Fibroblast of mammary gland (primary cell): ENCODE data around the gene APOF.

Experiments
- DNase-seq: peaks from one replicate; pipeline ENCODE4 v3.0.0-alpha.2; 2010; ENCODE audit warnings: low read depth
- H3K4me3 ChIP-seq: 2 replicates; pipeline ENCODE4 v1.5.1; 2011; ENCODE audit warnings: low read depth, mild to moderate bottlenecking, low read length, moderate library complexity; ENCODE audit not compliant: control insufficient read depth
- CTCF ChIP-seq: conservative IDR thresholded peaks from 2 replicates; pipeline ENCODE4 v1.5.1; 2011; ENCODE audit warnings: low read depth, low read length, inconsistent platforms; ENCODE audit not compliant: control insufficient read depth, insufficient read depth

The APOF gene

DNA sequence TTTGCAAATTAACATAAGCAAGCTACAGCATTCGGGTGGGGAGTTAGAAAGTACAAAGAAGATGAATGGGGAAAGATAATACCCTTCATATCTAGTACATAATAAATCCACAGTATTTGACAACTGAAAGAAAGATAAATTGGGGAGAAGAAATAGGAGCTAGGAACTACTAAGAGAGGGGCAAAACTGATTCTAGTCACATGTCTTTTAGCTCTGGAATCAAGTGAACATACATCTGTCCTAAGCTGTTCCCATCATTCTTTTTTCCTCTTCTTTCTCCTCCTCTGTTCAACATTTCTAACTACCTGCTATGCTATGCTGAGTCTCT, 15.3 kb upstream of the APOF start:
- DNase-seq = no peak
- no peak overlapping the region for H3K4me3 ChIP-seq
- no peak for TF ChIP-seq CTCF

DNA sequence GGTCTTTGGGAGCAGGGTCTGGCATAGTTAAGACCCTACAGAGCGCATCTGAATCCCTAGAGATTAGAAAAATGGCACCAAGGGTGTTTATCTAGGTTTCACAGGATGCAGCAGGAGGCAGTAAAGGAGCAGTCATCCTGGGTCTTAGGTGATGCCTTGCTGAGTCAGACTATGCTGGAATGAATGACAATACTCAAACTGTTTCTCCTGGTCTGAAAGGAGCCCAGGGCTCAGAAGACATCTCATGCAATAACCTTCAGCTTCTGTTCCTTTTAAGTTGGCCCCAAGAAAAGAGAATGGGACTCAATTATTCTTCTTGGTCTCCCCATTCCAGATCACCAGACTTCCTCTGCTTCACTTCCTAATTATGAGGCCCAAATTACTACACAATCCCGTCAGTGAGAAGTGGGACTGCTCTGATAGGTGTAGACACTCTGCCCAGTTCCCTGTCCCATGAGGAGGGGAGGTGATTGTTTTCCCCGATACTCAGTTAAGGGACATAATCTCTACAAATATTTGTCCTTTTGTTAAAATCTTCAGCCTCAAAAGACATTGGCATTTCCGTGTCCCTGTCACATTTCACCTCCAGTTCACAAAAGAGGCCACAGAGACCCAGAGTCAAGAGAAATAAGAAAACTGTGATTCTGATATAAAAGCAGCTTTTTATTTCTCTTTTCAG, 14.8 kb upstream of the APOF start:
- H3K4me3 ChIP-seq = no peak overlapping the region
- peak; percentile 21 for TF ChIP-seq CTCF
- DNase-seq = peak; percentile 55

GRCh38 chr12:56375598-56376434, 13.2 kb upstream of the APOF start:
- no peak for DNase-seq
- no peak overlapping the region for H3K4me3 ChIP-seq
- TF ChIP-seq CTCF = no peak

DNA sequence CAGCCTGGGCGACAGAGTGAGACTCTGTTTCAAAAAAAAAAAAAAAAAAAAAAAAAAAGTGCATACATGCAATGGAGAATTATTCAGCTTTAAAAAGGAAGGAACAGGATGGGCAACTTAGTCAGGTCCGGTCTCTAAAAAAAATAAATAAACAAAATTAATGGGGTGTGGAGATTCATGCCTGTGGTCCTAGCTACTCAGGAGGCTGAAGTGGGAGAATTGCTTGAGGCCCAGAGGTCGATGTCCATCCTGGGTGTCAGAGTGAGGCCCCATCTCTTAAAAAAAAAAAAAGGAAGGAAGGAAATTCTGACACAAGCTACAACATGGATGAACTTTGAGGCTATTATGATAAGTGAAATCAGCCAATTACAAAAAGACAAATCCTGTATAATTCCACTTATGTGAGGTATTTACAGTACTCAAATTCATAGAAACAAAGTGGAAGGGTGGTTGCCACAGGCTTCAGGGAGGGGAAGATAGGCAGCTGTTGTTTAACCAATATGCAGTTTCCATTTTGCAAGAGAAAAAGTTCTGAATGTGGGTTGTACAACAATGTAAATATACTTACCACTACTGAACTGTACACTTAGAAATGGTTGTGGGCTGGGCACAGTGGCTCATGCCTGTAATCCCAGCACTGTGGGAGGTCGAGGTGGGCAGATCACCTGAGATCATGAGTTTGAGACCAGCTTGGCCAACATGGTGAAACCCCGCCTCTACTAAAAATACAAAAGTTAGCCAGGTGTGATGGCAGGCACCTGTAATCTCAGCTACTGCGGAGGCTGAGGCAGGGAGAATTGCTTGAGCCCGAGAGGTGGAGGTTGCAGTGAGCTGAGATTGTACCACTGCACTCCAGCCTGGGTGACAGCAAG, 12.3 kb upstream of the APOF start:
- no peak overlapping the region for H3K4me3 ChIP-seq
- TF ChIP-seq CTCF = no peak
- DNase-seq = no peak

- TF ChIP-seq CTCF = no peak
- H3K4me3 ChIP-seq = no peak overlapping the region
Observed at GRCh38 chr12:56373515-56373914, 10.9 kb upstream of the APOF start.

DNA sequence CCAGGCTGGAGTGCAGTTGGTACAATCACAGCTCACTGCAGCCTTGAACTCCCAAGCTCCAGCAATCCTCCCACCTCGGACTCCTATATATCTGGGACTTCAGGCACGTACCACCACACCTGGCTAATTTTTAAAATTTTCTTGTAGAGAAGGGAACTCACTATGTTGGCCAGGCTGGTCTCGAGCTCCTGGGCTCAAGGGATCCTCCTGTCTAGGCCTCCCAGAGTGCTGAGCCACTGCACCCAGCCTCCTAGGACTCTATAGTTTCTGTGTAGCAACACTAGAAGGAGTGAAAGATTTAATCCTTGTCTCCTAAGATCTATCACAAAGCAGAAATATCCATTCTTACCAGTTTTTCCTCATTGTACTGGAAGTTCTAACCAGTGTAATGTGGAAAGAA, 4.3 kb upstream of the APOF start:
- no peak overlapping the region for H3K4me3 ChIP-seq
- DNase-seq = no peak
- no peak for TF ChIP-seq CTCF

More at GRCh38 chr12:56373515-56373914, 10.9 kb upstream of the APOF start:
- no peak for DNase-seq
